HepG2 (cell line): Measurements from ENCODE around the gene MRFAP1.

Source experiments
- CBX2 ChIP-seq, 2 experiments: fragments of 200-600 bp in 1 of 2; sonication (generic); formaldehyde crosslinking in 1 of 2; IDR thresholded peaks; 2 replicates each; pipeline versions ENCODE4 v1.7.0 to v1.8.1; 2018 to 2022; ENCODE audit warnings: low read depth in 2 of 2, low read length in 1 of 2, mild to moderate bottlenecking in 1 of 2, missing genetic modification reagents in 1 of 2
- CREB1 ChIP-seq, 2 experiments: fragments of 450-650 bp in 1 of 2; IDR thresholded peaks; 2 replicates each; pipeline ENCODE4 v1.6.1; 2016 to 2017; ENCODE audit warnings: control low read depth in 1 of 2, mild to moderate bottlenecking in 1 of 2, missing compliant biosample characterization in 1 of 2, missing genetic modification characterization in 1 of 2
- EZH2 ChIP-seq: conservative IDR thresholded peaks from 2 replicates; pipeline ENCODE4 v1.6.1; 2012; ENCODE audit warnings: mild to moderate bottlenecking, low read depth, low read length, moderate library complexity
- HHEX ChIP-seq: IDR thresholded peaks from 2 replicates; pipeline ENCODE4 v1.6.1; 2016; ENCODE audit warnings: control low read depth
- MATR3 ChIP-seq: sonication (generic); formaldehyde crosslinking; IDR thresholded peaks from 2 replicates; pipeline ENCODE4 v1.4.0; 2020; ENCODE audit warnings: missing genetic modification reagents
- POLR2A ChIP-seq, 2 experiments: IDR thresholded peaks; 2 replicates each; pipeline ENCODE4 v1.6.1; 2011; ENCODE audit warnings: low read depth in 2 of 2, low read length in 2 of 2, mild to moderate bottlenecking in 1 of 2, moderate library complexity in 1 of 2; ENCODE audit not compliant: insufficient read depth in 1 of 2
- RAD21 ChIP-seq: fragments of 450-650 bp; formaldehyde crosslinking; IDR thresholded peaks from 2 replicates; pipeline ENCODE4 v1.5.0; 2020; ENCODE audit warnings: mild to moderate bottlenecking
- SMC3 ChIP-seq: IDR thresholded peaks from 2 replicates; pipeline ENCODE4 v1.6.1; 2011; ENCODE audit warnings: low read length, improper control_type of control experiment
- TRIM22 ChIP-seq: fragments of 450-650 bp; IDR thresholded peaks from 2 replicates; pipeline ENCODE4 v1.6.1; 2017
- TF ChIP-seq, protein P1 (sequence below): sonication (generic); formaldehyde crosslinking; IDR thresholded peaks from 2 replicates; pipeline ENCODE4 v1.5.0; 2020; ENCODE audit warnings: mild to moderate bottlenecking, missing genetic modification reagents, moderate library complexity
- TF ChIP-seq, protein P2 (sequence below): sonication (generic); formaldehyde crosslinking; IDR thresholded peaks from 2 replicates; pipeline ENCODE4 v1.5.0; 2020; ENCODE audit warnings: mild to moderate bottlenecking, missing genetic modification reagents

- TF ChIP-seq MATR3 (CRISPR knock-in tag) (no peak), CBX2 (IDR thresholded peaks at IDR 0.05; ENCODE audit: low read depth, low read length) (no peak), CBX2 (CRISPR knock-in tag; IDR thresholded peaks at IDR 0.05; ENCODE audit: low read depth) (no peak), TRIM22 (no peak), POLR2A (IDR thresholded peaks at IDR 0.05; ENCODE audit: insufficient read depth in 1 of 2, low read depth in 2 of 2, low read length in 2 of 2) (no peak), CREB1 (IDR thresholded peaks at IDR 0.05) (no peak), CREB1 (CRISPR knock-in tag; IDR thresholded peaks at IDR 0.05) (no peak), SMC3 (no peak), RAD21 (CRISPR knock-in tag) (no peak), EZH2 (no peak), HHEX (CRISPR knock-in tag) (no peak)
- TF ChIP-seq, protein P1, sequence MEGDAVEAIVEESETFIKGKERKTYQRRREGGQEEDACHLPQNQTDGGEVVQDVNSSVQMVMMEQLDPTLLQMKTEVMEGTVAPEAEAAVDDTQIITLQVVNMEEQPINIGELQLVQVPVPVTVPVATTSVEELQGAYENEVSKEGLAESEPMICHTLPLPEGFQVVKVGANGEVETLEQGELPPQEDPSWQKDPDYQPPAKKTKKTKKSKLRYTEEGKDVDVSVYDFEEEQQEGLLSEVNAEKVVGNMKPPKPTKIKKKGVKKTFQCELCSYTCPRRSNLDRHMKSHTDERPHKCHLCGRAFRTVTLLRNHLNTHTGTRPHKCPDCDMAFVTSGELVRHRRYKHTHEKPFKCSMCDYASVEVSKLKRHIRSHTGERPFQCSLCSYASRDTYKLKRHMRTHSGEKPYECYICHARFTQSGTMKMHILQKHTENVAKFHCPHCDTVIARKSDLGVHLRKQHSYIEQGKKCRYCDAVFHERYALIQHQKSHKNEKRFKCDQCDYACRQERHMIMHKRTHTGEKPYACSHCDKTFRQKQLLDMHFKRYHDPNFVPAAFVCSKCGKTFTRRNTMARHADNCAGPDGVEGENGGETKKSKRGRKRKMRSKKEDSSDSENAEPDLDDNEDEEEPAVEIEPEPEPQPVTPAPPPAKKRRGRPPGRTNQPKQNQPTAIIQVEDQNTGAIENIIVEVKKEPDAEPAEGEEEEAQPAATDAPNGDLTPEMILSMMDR (CRISPR knock-in tag) = no peak
- TF ChIP-seq, protein P2, sequence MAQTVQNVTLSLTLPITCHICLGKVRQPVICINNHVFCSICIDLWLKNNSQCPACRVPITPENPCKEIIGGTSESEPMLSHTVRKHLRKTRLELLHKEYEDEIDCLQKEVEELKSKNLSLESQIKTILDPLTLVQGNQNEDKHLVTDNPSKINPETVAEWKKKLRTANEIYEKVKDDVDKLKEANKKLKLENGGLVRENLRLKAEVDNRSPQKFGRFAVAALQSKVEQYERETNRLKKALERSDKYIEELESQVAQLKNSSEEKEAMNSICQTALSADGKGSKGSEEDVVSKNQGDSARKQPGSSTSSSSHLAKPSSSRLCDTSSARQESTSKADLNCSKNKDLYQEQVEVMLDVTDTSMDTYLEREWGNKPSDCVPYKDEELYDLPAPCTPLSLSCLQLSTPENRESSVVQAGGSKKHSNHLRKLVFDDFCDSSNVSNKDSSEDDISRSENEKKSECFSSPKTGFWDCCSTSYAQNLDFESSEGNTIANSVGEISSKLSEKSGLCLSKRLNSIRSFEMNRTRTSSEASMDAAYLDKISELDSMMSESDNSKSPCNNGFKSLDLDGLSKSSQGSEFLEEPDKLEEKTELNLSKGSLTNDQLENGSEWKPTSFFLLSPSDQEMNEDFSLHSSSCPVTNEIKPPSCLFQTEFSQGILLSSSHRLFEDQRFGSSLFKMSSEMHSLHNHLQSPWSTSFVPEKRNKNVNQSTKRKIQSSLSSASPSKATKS (CRISPR knock-in tag) = no peak
Observed at GRCh38 chr4:6602289-6602688, 38.2 kb upstream of the MRFAP1 start.
